OCI-LY3 (cell line): ENCODE results near the gene COL6A6.
"Not testable (repeated sequence)": the region's sequence is repeated elsewhere in the genome, so short reads cannot be mapped to it uniquely, and the experiment has no call there.

Experiments
- H2AFZ ChIP-seq: fragments of 200-600, 300-600 bp; shearing (Covaris generic); 2 replicates; pipeline ENCODE4 v1.6.0; 2014; ENCODE audit warnings: antibody characterized with exemption, low read depth, low read length
- H3K27ac ChIP-seq: fragments of 200-600, 300-600 bp; sonication (generic); 2 replicates; pipeline ENCODE4 v1.5.1; 2014; ENCODE audit warnings: mild to moderate bottlenecking, low read length, moderate library complexity, mixed read lengths
- H3K27me3 ChIP-seq: fragments of 200-600, 300-600 bp; sonication (generic); 2 replicates; pipeline ENCODE4 v1.6.1; 2014; ENCODE audit warnings: low read depth, low read length, mixed read lengths
- H3K36me3 ChIP-seq: fragments of 200-600, 300-600 bp; sonication (generic); replicated peaks from 2 replicates; pipeline ENCODE3; 2014; ENCODE audit warnings: low read depth, low read length, mixed read lengths
- H3K4me1 ChIP-seq: fragments of 300-600, 200-600 bp; sonication (generic); 2 replicates; pipeline ENCODE4 v1.6.1; 2014; ENCODE audit warnings: low read length, mixed read lengths
- H3K4me2 ChIP-seq: fragments of 200-600, 300-600 bp; sonication (generic); 2 replicates; pipeline ENCODE4 v1.6.1; 2014; ENCODE audit warnings: low read length, mixed read lengths
- H3K4me3 ChIP-seq: fragments of 300-600, 200-600 bp; sonication (generic); 2 replicates; pipeline ENCODE4 v1.5.1; 2014; ENCODE audit warnings: antibody characterized with exemption, mild to moderate bottlenecking, low read length, moderate library complexity
- H3K79me2 ChIP-seq: fragments of 300-600, 200-600 bp; shearing (Covaris generic); 2 replicates; pipeline ENCODE4 v1.6.1; 2014; ENCODE audit warnings: mild to moderate bottlenecking, low read length, mixed read lengths
- H3K9ac ChIP-seq: fragments of 300-600, 200-600 bp; shearing (Covaris generic); 2 replicates; pipeline ENCODE4 v1.6.0; 2014; ENCODE audit warnings: mild to moderate bottlenecking, low read length, moderate library complexity
- H3K9me3 ChIP-seq: fragments of 200-600, 300-600 bp; shearing (Covaris generic); 2 replicates; pipeline ENCODE4 v1.6.1; 2014; ENCODE audit warnings: low read length, mixed read lengths; ENCODE audit not compliant: insufficient read depth
- H4K20me1 ChIP-seq: fragments of 200-600, 300-600 bp; sonication (generic); 2 replicates; pipeline ENCODE4 v1.6.1; 2016; ENCODE audit warnings: low read length, mixed read lengths; ENCODE audit not compliant: insufficient read depth
- EZH2phosphoT487 ChIP-seq: fragments of 200-600 bp; shearing (Covaris generic); IDR thresholded peaks from 2 replicates; pipeline ENCODE4 v1.6.1; 2018; ENCODE audit warnings: antibody characterized with exemption, mixed run types, low read depth
- TF ChIP-seq, protein P1 (sequence below): fragments of 200-600, 300-600 bp; sonication (generic); IDR thresholded peaks from 2 replicates; pipeline ENCODE4 v1.5.1; 2014; ENCODE audit warnings: antibody characterized with exemption, low read length, low read depth

Gene COL6A6

DNA sequence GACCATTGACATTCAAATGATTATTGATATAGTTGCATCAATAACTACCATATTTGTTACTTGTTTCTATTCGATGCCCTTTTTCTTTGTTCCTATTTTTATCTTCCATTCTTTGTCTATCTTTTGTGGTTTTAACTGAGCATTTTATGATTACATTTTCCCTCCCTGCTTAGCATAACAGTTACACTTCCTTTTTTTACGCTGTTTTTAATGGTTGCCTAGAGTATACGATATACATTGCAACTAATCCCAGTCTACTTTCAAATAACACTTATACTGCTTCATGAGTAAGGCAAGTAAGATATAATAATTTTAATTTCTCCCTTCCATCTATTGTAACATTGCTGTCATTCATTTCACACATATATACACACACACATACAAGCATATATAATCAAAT lies 26.3 kb downstream of the COL6A6 start:
- peaks cover 7% of the 10 kb centered on the region; the same call in 1 of the 2 replicates for H3K27me3 ChIP-seq
- no peaks in the 10 kb centered on the region for H3K9me3 ChIP-seq
- no peak overlapping the region for H3K4me2 ChIP-seq
- H4K20me1 ChIP-seq = no peaks in the 10 kb centered on the region
- TF ChIP-seq, protein P1, sequence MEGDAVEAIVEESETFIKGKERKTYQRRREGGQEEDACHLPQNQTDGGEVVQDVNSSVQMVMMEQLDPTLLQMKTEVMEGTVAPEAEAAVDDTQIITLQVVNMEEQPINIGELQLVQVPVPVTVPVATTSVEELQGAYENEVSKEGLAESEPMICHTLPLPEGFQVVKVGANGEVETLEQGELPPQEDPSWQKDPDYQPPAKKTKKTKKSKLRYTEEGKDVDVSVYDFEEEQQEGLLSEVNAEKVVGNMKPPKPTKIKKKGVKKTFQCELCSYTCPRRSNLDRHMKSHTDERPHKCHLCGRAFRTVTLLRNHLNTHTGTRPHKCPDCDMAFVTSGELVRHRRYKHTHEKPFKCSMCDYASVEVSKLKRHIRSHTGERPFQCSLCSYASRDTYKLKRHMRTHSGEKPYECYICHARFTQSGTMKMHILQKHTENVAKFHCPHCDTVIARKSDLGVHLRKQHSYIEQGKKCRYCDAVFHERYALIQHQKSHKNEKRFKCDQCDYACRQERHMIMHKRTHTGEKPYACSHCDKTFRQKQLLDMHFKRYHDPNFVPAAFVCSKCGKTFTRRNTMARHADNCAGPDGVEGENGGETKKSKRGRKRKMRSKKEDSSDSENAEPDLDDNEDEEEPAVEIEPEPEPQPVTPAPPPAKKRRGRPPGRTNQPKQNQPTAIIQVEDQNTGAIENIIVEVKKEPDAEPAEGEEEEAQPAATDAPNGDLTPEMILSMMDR = no peak
- no peak for TF ChIP-seq EZH2phosphoT487
- peaks cover 5% of the 10 kb centered on the region; the same call in 1 of the 2 replicates for H3K4me1 ChIP-seq
- no peak overlapping the region for H3K9ac ChIP-seq
- H3K79me2 ChIP-seq = no peaks in the 10 kb centered on the region
- no peak overlapping the region for H2AFZ ChIP-seq
- H3K4me3 ChIP-seq = no peak overlapping the region
- no peaks in the 10 kb centered on the region for H3K36me3 ChIP-seq
- no peak overlapping the region for H3K27ac ChIP-seq

DNA sequence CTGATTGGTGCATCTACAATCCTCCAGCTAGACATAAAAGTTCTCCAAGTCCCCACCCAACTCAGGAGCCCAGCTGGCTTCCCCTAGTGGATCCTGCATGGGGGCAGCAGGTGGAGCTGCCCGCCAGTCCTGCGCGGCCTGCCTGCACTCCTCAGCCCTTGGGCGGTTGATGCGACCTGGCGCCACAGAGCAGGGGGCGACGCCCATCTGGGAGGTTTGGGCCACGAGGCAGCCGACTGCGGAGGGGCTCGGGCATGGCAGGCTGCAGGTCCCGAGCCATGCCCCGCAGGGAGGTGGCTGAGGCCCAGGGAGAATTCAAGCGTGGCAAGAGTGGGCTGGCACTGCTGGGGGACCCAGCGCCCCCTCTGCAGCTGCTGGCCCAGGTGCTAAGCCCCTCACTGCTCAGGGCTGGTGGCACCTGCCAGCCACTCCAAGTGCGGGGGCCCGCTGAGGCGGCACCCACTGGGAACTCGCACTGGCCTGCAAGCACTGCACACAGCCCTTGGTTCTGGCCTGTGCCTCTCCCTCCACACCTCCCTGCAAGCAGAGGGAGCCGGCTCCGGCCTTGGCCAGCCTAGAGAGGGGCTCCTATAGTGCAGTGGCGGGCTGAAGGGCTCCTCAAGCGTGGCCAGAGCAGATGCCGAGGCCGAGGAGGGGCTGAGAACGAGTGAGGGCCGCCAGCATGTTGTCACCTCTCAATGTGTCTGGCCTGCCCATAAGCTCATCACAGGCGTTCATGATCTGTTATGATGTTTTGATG lies 30.1 kb downstream of the COL6A6 start:
- Histone ChIP-seq H3K9me3 (no peaks in the 10 kb centered on the region), H3K36me3 (no peaks in the 10 kb centered on the region), H2AFZ (no peak overlapping the region), H3K9ac (no peak overlapping the region), H3K4me1 (peaks cover 5% of the 10 kb centered on the region; the same call in 1 of the 2 replicates), H3K79me2 (no peaks in the 10 kb centered on the region), H3K4me3 (no peak overlapping the region), H3K27ac (no peak overlapping the region), H3K4me2 (no peak overlapping the region), H3K27me3 (0 out of 2 replicates have a peak, but pooled peaks cover 4% of the 10 kb centered on the region), H4K20me1 (no peaks in the 10 kb centered on the region)
- TF ChIP-seq, protein P1 = no peak
- no peak for TF ChIP-seq EZH2phosphoT487

DNA sequence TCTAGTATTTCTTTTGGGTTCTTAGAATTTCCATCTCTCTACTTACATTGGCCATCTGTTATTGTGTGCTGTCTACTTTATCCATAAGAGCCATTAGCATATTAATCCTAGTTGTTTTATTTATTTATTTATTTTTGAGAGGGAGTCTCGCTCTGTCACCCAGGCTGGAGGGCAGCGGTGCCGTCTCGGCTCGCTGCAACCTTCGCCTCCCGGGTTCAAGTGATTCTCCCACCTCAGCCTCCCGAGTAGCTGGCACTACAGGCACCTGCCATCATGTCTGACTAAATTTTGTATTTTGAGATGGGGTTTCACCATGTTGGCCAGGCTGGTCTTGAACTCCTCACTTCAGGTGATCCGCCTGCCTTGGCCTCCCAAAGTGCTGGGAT lies 30.7 kb downstream of the COL6A6 start:
- not testable (repeated sequence) for H3K36me3 ChIP-seq, H3K27ac ChIP-seq, H3K79me2 ChIP-seq, H3K9me3 ChIP-seq, H3K27me3 ChIP-seq, H3K4me1 ChIP-seq, H2AFZ ChIP-seq, H4K20me1 ChIP-seq, H3K9ac ChIP-seq, H3K4me2 ChIP-seq, H3K4me3 ChIP-seq

DNA sequence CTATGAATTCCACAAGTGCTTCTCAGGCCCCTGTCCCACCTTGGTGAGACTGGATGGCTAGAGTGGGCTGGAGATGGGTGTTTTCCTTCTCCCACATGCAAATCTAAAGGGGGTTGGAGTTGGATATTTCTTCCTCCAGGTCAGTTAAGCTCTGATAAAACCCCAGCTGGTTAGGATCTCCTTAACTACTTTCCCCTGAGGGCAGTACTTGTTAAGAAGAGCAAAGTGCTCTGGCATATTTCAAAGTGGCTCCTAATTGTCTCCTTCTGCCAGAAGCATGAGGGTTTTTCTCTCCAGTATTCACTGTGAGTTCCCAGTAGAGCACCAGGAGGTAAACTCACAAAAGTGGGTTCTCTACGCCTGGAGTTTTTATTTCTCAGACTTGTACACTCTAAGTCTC lies 31.4 kb downstream of the COL6A6 start:
- Histone ChIP-seq H3K4me2 (no peak overlapping the region), H3K9ac (no peak overlapping the region), H3K4me3 (no peak overlapping the region), H2AFZ (no peak overlapping the region), H3K79me2 (no peaks in the 10 kb centered on the region), H3K27ac (no peak overlapping the region), H4K20me1 (no peaks in the 10 kb centered on the region), H3K9me3 (0 out of 2 replicates have a peak, but pooled peaks cover 9% of the 10 kb centered on the region), H3K4me1 (peaks cover 3% of the 10 kb centered on the region; the same call in 1 of the 2 replicates), H3K36me3 (no peaks in the 10 kb centered on the region), H3K27me3 (0 out of 2 replicates have a peak, but pooled peaks cover 4% of the 10 kb centered on the region)
- TF ChIP-seq, protein P1 = no peak
- no peak for TF ChIP-seq EZH2phosphoT487
